ENCODE results near the gene ZNF148.

ZNF148 gene

DNA sequence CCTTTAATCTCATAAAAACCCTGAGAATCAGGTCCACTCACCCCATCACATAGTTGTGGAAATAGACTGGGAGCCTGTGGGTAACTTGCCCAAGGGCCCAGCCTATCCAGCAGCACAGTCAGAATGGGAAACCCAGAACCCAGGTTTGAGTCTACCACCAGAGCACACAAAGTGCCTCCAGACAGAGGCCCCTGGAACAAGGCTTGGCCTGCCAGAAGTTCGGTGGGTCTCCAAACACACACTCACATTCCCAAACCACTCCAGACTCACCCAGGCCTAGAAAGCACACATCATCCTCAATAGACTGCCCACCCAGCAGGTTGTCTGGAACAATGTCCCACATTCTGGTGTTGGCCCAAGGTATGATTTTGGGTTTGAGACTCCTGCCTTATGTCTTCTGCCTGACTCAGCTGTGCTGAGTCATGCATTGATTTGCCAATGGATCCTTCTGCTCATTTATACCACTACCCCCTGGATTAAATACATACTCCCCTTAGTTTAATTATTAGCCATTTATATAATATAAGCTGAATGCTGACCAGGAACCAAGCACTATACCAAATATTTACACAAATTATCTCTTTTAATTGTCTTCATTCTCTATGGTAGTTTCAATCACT, 167.1 kb downstream of the ZNF148 start:
- Histone ChIP-seq H3K4me1 (ENCODE audit: insufficient read depth, low read length) (no peaks in the 10 kb centered on the region), H3K9me3 (ENCODE audit: insufficient read depth, low read length, severe bottlenecking) (no peaks in the 10 kb centered on the region), H2AFZ (ENCODE audit: low read depth, low read length) (no peak overlapping the region), H3K4me3 (ENCODE audit: low read depth in 1 of 2, low read length in 2 of 2) (no peak overlapping the region), H3K36me3 (ENCODE audit: insufficient read depth, low read length) (no peaks in the 10 kb centered on the region), H3K79me2 (ENCODE audit: insufficient read depth, low read length) (no peaks in the 10 kb centered on the region), H3K27ac (ENCODE audit: low read length) (no peak overlapping the region), H3K4me2 (ENCODE audit: insufficient read depth, low read length) (no peak overlapping the region), H3K9ac (ENCODE audit: low read depth, low read length) (no peak overlapping the region), H3K27me3 (ENCODE audit: insufficient read depth, low read length, poor library complexity) (no peaks in the 10 kb centered on the region), H4K20me1 (ENCODE audit: insufficient read depth, low read length) (no peaks in the 10 kb centered on the region)
- DNase-seq, result no peak
- ATAC-seq (ENCODE audit: insufficient read depth, low read depth), result no peak
- TF ChIP-seq, protein P1, sequence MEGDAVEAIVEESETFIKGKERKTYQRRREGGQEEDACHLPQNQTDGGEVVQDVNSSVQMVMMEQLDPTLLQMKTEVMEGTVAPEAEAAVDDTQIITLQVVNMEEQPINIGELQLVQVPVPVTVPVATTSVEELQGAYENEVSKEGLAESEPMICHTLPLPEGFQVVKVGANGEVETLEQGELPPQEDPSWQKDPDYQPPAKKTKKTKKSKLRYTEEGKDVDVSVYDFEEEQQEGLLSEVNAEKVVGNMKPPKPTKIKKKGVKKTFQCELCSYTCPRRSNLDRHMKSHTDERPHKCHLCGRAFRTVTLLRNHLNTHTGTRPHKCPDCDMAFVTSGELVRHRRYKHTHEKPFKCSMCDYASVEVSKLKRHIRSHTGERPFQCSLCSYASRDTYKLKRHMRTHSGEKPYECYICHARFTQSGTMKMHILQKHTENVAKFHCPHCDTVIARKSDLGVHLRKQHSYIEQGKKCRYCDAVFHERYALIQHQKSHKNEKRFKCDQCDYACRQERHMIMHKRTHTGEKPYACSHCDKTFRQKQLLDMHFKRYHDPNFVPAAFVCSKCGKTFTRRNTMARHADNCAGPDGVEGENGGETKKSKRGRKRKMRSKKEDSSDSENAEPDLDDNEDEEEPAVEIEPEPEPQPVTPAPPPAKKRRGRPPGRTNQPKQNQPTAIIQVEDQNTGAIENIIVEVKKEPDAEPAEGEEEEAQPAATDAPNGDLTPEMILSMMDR (IDR thresholded peaks at IDR 0.05; ENCODE audit: borderline replicate concordance, extremely low read depth, low read length, poor library complexity, severe bottlenecking), result no peak
- no peak for TF ChIP-seq EZH2 (IDR thresholded peaks at IDR 0.05; ENCODE audit: borderline replicate concordance, low read depth, low read length, severe bottlenecking)

DNA sequence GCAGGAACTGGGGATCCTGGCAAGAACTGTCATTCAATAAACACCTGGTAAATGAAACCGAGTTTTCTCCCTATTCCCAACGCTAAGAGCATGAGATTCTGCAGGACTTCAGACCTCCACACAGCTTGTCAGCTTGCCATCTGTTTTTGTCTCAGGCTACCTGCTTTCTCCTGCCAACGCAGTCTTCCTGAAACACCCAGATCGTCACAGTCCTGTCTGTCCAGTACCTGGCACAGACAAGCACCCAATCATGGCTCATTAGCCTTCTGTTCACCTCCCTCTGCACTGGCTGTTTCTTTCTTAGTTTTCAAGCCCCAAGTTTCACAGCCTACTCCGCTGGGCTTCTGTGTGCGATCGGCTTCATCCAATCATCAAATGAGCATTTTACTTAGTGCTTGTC, 167.6 kb downstream of the ZNF148 start:
- no peak for ATAC-seq (ENCODE audit: insufficient read depth, low read depth)

DNA sequence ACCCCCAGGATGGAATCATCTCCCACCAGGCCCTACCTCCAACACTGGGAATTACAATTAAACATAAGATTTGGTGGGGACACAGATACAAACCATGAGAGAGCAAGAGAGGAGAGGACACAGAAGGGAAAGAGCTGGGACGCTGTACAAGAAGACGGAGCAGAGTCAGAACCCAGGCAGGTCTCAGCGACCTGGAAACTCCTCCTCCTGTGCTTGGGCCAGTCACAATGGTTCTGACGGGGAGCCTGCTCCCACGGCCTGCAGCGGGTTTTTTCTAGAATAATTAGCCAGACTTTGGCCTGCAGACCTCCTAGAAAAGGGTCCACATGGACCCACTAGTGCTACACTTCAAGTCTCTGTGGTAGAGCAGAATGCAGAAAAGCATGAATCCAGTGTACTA, 168.2 kb downstream of the ZNF148 start:
- Histone ChIP-seq H3K4me2 (ENCODE audit: insufficient read depth, low read length) (no peak overlapping the region), H3K79me2 (ENCODE audit: insufficient read depth, low read length) (no peaks in the 10 kb centered on the region), H3K27me3 (ENCODE audit: insufficient read depth, low read length, poor library complexity) (no peaks in the 10 kb centered on the region), H3K36me3 (ENCODE audit: insufficient read depth, low read length) (no peaks in the 10 kb centered on the region), H4K20me1 (ENCODE audit: insufficient read depth, low read length) (no peaks in the 10 kb centered on the region), H3K4me1 (ENCODE audit: insufficient read depth, low read length) (no peaks in the 10 kb centered on the region), H3K9ac (ENCODE audit: low read depth, low read length) (no peak overlapping the region), H2AFZ (ENCODE audit: low read depth, low read length) (no peak overlapping the region), H3K4me3 (ENCODE audit: low read depth in 1 of 2, low read length in 2 of 2) (no peak overlapping the region), H3K9me3 (ENCODE audit: insufficient read depth, low read length, severe bottlenecking) (no peaks in the 10 kb centered on the region), H3K27ac (ENCODE audit: low read length) (no peak overlapping the region)
- ATAC-seq (ENCODE audit: insufficient read depth, low read depth), result no peak
- TF ChIP-seq, protein P1 (IDR thresholded peaks at IDR 0.05; ENCODE audit: borderline replicate concordance, extremely low read depth, low read length, poor library complexity, severe bottlenecking), result no peak
- no peak for TF ChIP-seq EZH2 (IDR thresholded peaks at IDR 0.05; ENCODE audit: borderline replicate concordance, low read depth, low read length, severe bottlenecking)
- DNase-seq, result no peak

More for the DNA sequence above, 167.6 kb downstream of the ZNF148 start:
- Histone ChIP-seq H3K4me3 (ENCODE audit: low read depth in 1 of 2, low read length in 2 of 2) (no peak overlapping the region), H2AFZ (ENCODE audit: low read depth, low read length) (no peak overlapping the region), H3K36me3 (ENCODE audit: insufficient read depth, low read length) (no peaks in the 10 kb centered on the region), H3K9me3 (ENCODE audit: insufficient read depth, low read length, severe bottlenecking) (no peaks in the 10 kb centered on the region), H3K27me3 (ENCODE audit: insufficient read depth, low read length, poor library complexity) (no peaks in the 10 kb centered on the region), H3K79me2 (ENCODE audit: insufficient read depth, low read length) (no peaks in the 10 kb centered on the region), H3K4me2 (ENCODE audit: insufficient read depth, low read length) (no peak overlapping the region), H4K20me1 (ENCODE audit: insufficient read depth, low read length) (no peaks in the 10 kb centered on the region), H3K27ac (ENCODE audit: low read length) (no peak overlapping the region), H3K4me1 (ENCODE audit: insufficient read depth, low read length) (no peaks in the 10 kb centered on the region), H3K9ac (ENCODE audit: low read depth, low read length) (no peak overlapping the region)
- DNase-seq, result no peak
- no peak for TF ChIP-seq EZH2 (IDR thresholded peaks at IDR 0.05; ENCODE audit: borderline replicate concordance, low read depth, low read length, severe bottlenecking)
- TF ChIP-seq, protein P1 (IDR thresholded peaks at IDR 0.05; ENCODE audit: borderline replicate concordance, extremely low read depth, low read length, poor library complexity, severe bottlenecking), result no peak
